Limb (tissue), 2 donors: ENCODE results near the gene ZNRF2.
"Not testable (repeated sequence)": the region's sequence is repeated elsewhere in the genome, so short reads cannot be mapped to it uniquely, and the experiment has no call there.

Source experiments
- DNase-seq, 2 donors: peaks; one replicate each; pipeline ENCODE4 v3.0.0-alpha.2; 2016; ENCODE audit errors: extremely low spot score in 2 of 2

The ZNRF2 gene

GRCh38 chr7:30260246-30260768, 24.1 kb upstream of the ZNRF2 start:
- DNase-seq = no peak

GRCh38 chr7:30263090-30263710, 21.2 kb upstream of the ZNRF2 start:
- DNase-seq = no peak

- no peak for DNase-seq
Observed at GRCh38 chr7:30264052-30264451, 20.3 kb upstream of the ZNRF2 start.

GRCh38 chr7:30265189-30265588, 19.2 kb upstream of the ZNRF2 start:
- DNase-seq = not testable (repeated sequence)

GRCh38 chr7:30266686-30267085, 17.7 kb upstream of the ZNRF2 start:
- no peak for DNase-seq

- DNase-seq = peak in 1 of 2 donors; percentile 24
Observed at GRCh38 chr7:30268586-30268985, 15.8 kb upstream of the ZNRF2 start.

GRCh38 chr7:30269490-30269889, 14.9 kb upstream of the ZNRF2 start:
- DNase-seq = no peak

GRCh38 chr7:30270921-30271320, 13.5 kb upstream of the ZNRF2 start:
- no peak for DNase-seq

GRCh38 chr7:30272126-30272525, 12.3 kb upstream of the ZNRF2 start:
- DNase-seq = no peak

GRCh38 chr7:30273552-30273951, 10.8 kb upstream of the ZNRF2 start:
- DNase-seq = no peak

- no peak for DNase-seq
Observed at GRCh38 chr7:30274641-30275040, 9.8 kb upstream of the ZNRF2 start.

- DNase-seq = peak; percentile 55 to 60
Observed at GRCh38 chr7:30276203-30276900, 8.0 kb upstream of the ZNRF2 start.

- DNase-seq = peak in 1 of 2 donors; percentile 63
Observed at GRCh38 chr7:30278376-30278775, 6.0 kb upstream of the ZNRF2 start.

GRCh38 chr7:30278849-30279652, 5.3 kb upstream of the ZNRF2 start:
- no peak for DNase-seq

GRCh38 chr7:30279653-30279904, 4.8 kb upstream of the ZNRF2 start:
- no peak for DNase-seq

GRCh38 chr7:30280631-30281030, 3.8 kb upstream of the ZNRF2 start:
- no peak for DNase-seq

GRCh38 chr7:30281263-30281662, 3.1 kb upstream of the ZNRF2 start:
- DNase-seq = no peak

- no peak for DNase-seq
Observed at GRCh38 chr7:30281791-30282190, 2.6 kb upstream of the ZNRF2 start.

GRCh38 chr7:30282735-30283134, 1.7 kb upstream of the ZNRF2 start:
- no peak for DNase-seq

- no peak for DNase-seq
Observed at GRCh38 chr7:30285067-30285535, 704 bp downstream of the ZNRF2 start.

- peak in 1 of 2 donors; percentile 68 for DNase-seq
Observed at GRCh38 chr7:30285536-30286284, 1.3 kb downstream of the ZNRF2 start.

- no peak for DNase-seq
Observed at GRCh38 chr7:30286749-30287148, 2.4 kb downstream of the ZNRF2 start.
